Activated T-cell treated with anti-CD3 and anti-CD28 coated beads, Interleukin-2, amount 50 U/mL, for 4 hours (primary cell): ENCODE data around the gene PICK1. TPM values are rescaled to one million over a fixed set of nuclear protein-coding genes. Genes with fewer than 3 reads are reported as not detected.

Experiments
- ATAC-seq, 2 donors: fragments of 200-7000 bp; cut with Tn5 transposase; one replicate each; pipeline ENCODE4 v1.10.0; 2021
- DNase-seq: peaks from one replicate; pipeline ENCODE4 v3.0.0-alpha.2; 2020
- H3K27me3 Mint-ChIP-seq: one replicate; pipeline ENCODE4 v1.8.0; 2021; ENCODE audit warnings: low read depth, mixed read lengths
- H3K36me3 Mint-ChIP-seq: one replicate; pipeline ENCODE4 v1.8.0; 2022; ENCODE audit warnings: mixed read lengths; ENCODE audit not compliant: insufficient read depth
- H3K4me1 Mint-ChIP-seq: one replicate; pipeline ENCODE4 v1.8.0; 2021; ENCODE audit warnings: low read depth, mixed read lengths
- H3K4me3 Mint-ChIP-seq: one replicate; pipeline ENCODE4 v1.8.0; 2021; ENCODE audit warnings: mild to moderate bottlenecking, moderate library complexity, mixed read lengths
- H3K9me3 Mint-ChIP-seq: one replicate; pipeline ENCODE4 v1.8.0; 2021; ENCODE audit warnings: mixed read lengths
- total RNA-seq, 3 donors: library from RNA; stranded (reverse); gene quantifications; one replicate each; pipeline ENCODE4 v1.2.1, GENCODE V29; 2021

The PICK1 gene
- total RNA-seq, 3 donors from 2014 or later: 21.7 to 24.2 (median 23.1) TPM

- no peak for ATAC-seq
- Mint-ChIP-seq H3K4me3 (no peak overlapping the region), H3K4me1 (no peaks in the 10 kb centered on the region), H3K27me3 (no peaks in the 10 kb centered on the region), H3K9me3 (no peaks in the 10 kb centered on the region), H3K36me3 (no peaks in the 10 kb centered on the region)
- no peak for DNase-seq
These were observed 30.8 kb upstream of the PICK1 start for GRCh38 chr22:38026130-38027111.

GRCh38 chr22:38027487-38027886 is 29.7 kb upstream of the PICK1 start:
- DNase-seq (no peak), ATAC-seq (no peak)
- no peak overlapping the region for H3K4me3 Mint-ChIP-seq
- no peaks in the 10 kb centered on the region for H3K27me3 Mint-ChIP-seq
- H3K36me3 Mint-ChIP-seq: no peaks in the 10 kb centered on the region
- H3K9me3 Mint-ChIP-seq: no peaks in the 10 kb centered on the region
- no peaks in the 10 kb centered on the region for H3K4me1 Mint-ChIP-seq

- ATAC-seq (no peak), DNase-seq (no peak)
- H3K36me3 Mint-ChIP-seq: no peaks in the 10 kb centered on the region
- H3K9me3 Mint-ChIP-seq: no peaks in the 10 kb centered on the region
- no peaks in the 10 kb centered on the region for H3K27me3 Mint-ChIP-seq
- H3K4me3 Mint-ChIP-seq: no peak overlapping the region
- H3K4me1 Mint-ChIP-seq: no peaks in the 10 kb centered on the region
These were observed 28.7 kb upstream of the PICK1 start for GRCh38 chr22:38028344-38029130.

GRCh38 chr22:38029370-38029769 is 27.8 kb upstream of the PICK1 start:
- Mint-ChIP-seq H3K36me3 (no peaks in the 10 kb centered on the region), H3K4me1 (no peaks in the 10 kb centered on the region), H3K4me3 (no peak overlapping the region), H3K27me3 (no peaks in the 10 kb centered on the region), H3K9me3 (no peaks in the 10 kb centered on the region)
- ATAC-seq (no peak), DNase-seq (no peak)

- ATAC-seq: no peak
- Mint-ChIP-seq H3K27me3 (no peaks in the 10 kb centered on the region), H3K4me1 (no peaks in the 10 kb centered on the region), H3K9me3 (no peaks in the 10 kb centered on the region), H3K4me3 (no peak overlapping the region), H3K36me3 (no peaks in the 10 kb centered on the region)
- no peak for DNase-seq
These were observed 27.3 kb upstream of the PICK1 start for GRCh38 chr22:38029901-38030300.

GRCh38 chr22:38030311-38031133 is 26.7 kb upstream of the PICK1 start:
- no peaks in the 10 kb centered on the region for H3K4me1 Mint-ChIP-seq
- no peaks in the 10 kb centered on the region for H3K27me3 Mint-ChIP-seq
- ATAC-seq (no peak), DNase-seq (no peak)
- no peaks in the 10 kb centered on the region for H3K36me3 Mint-ChIP-seq
- H3K4me3 Mint-ChIP-seq: no peak overlapping the region
- no peaks in the 10 kb centered on the region for H3K9me3 Mint-ChIP-seq

GRCh38 chr22:38031491-38031890 is 25.7 kb upstream of the PICK1 start:
- DNase-seq: no peak
- Mint-ChIP-seq H3K9me3 (no peaks in the 10 kb centered on the region), H3K4me3 (no peak overlapping the region), H3K36me3 (no peaks in the 10 kb centered on the region), H3K27me3 (no peaks in the 10 kb centered on the region), H3K4me1 (no peaks in the 10 kb centered on the region)
- ATAC-seq: no peak

DNA sequence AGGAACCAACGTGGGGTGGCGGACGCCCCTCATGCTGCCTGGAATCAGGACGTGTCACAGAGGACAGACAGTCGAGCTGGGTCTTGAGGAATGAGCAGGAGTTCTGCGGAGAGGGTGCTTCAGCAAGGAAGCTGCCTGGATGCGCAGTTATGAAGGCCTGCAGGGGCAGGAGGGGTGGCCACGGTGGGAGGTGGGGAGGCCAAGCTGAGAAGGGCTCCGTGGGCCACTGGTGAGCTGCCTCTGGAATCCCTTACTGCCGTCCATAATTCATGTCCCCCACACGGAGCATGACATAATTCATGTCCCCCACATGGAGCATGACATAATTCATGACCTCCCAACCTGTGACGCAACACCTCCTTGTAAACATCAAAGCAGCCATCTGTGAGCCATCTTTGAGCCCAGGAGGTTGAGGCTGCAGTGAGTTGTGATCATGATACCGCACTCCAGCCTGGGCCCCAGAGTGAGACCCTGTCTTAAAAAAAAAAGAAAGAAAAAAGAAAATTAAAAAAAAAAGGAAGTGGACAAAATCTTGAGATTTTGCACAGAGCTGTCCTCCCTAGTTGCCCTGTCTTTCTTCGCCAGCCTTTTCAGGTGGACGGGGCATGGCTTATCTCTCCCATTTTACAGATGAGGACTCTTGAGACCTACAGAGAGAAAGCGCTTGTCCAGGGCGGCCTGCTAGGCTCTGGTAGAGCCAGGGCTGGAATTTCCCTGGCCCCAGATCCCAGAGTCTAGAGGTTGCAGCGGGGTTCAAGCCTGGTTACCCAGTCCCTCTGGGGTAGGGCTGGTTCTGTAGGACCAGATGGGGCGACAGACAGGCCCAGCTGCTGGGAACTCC is 24.3 kb upstream of the PICK1 start:
- Mint-ChIP-seq H3K9me3 (no peaks in the 10 kb centered on the region), H3K27me3 (no peaks in the 10 kb centered on the region), H3K4me3 (no peak overlapping the region), H3K4me1 (no peaks in the 10 kb centered on the region), H3K36me3 (no peaks in the 10 kb centered on the region)
- DNase-seq (no peak), ATAC-seq (no peak)

GRCh38 chr22:38033522-38034277 is 23.5 kb upstream of the PICK1 start:
- H3K4me1 Mint-ChIP-seq: no peaks in the 10 kb centered on the region
- ATAC-seq: no peak

GRCh38 chr22:38034278-38034882 is 22.8 kb upstream of the PICK1 start:
- Mint-ChIP-seq H3K36me3 (no peaks in the 10 kb centered on the region), H3K27me3 (no peaks in the 10 kb centered on the region), H3K9me3 (no peaks in the 10 kb centered on the region), H3K4me3 (no peak overlapping the region), H3K4me1 (no peaks in the 10 kb centered on the region)
- DNase-seq (no peak), ATAC-seq (no peak)

More at GRCh38 chr22:38033522-38034277, 23.5 kb upstream of the PICK1 start:
- H3K36me3 Mint-ChIP-seq: no peaks in the 10 kb centered on the region
- no peak for DNase-seq
- H3K9me3 Mint-ChIP-seq: no peaks in the 10 kb centered on the region
- H3K4me3 Mint-ChIP-seq: no peak overlapping the region
- H3K27me3 Mint-ChIP-seq: no peaks in the 10 kb centered on the region

GRCh38 chr22:38034884-38035529 is 22.2 kb upstream of the PICK1 start:
- Mint-ChIP-seq H3K9me3 (no peaks in the 10 kb centered on the region), H3K4me3 (no peak overlapping the region), H3K27me3 (no peaks in the 10 kb centered on the region), H3K4me1 (no peaks in the 10 kb centered on the region), H3K36me3 (no peaks in the 10 kb centered on the region)
- ATAC-seq (no peak), DNase-seq (no peak)

DNA sequence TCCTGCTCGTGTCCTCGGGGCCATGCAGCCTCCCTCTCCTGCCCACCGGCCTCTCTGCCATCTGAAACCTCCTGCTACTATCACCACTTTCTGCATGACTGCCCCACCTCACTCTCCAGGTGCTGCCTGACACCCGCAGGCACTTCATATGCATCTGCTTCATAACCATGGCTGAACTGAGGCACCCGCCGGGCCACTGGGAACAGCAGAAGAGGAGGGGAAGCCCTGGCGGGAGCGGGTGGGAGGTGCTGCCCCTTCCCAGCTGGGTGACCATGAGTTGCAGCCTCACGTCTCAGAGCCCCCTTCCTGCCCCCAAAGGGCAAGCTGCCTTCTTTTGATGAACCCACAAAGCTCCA is 21.7 kb upstream of the PICK1 start:
- Mint-ChIP-seq H3K4me1 (no peaks in the 10 kb centered on the region), H3K4me3 (no peak overlapping the region), H3K27me3 (no peaks in the 10 kb centered on the region), H3K9me3 (no peaks in the 10 kb centered on the region), H3K36me3 (no peaks in the 10 kb centered on the region)
- DNase-seq (no peak), ATAC-seq (no peak)
